ENCODE measurements around the gene MICAL2.

Gene MICAL2

GRCh38 chr11:12117200-12117599 lies 6.8 kb downstream of the MICAL2 start:
- peak in 1 of 58 donors; percentile 25 for DNase-seq

- no peak for DNase-seq
These were observed 7.2 kb downstream of the MICAL2 start for GRCh38 chr11:12117611-12118010.

GRCh38 chr11:12118949-12119348 lies 8.6 kb downstream of the MICAL2 start:
- DNase-seq: peak in 3 of 58 donors; percentile 7 to 27 (median 25)

- no peak for DNase-seq
These were observed 9.1 kb downstream of the MICAL2 start for GRCh38 chr11:12119502-12119901.

- no peak for DNase-seq
These were observed 9.9 kb downstream of the MICAL2 start for GRCh38 chr11:12120031-12121008.

GRCh38 chr11:12121011-12121410 lies 10.6 kb downstream of the MICAL2 start:
- no peak for DNase-seq

GRCh38 chr11:12121517-12121916 lies 11.1 kb downstream of the MICAL2 start:
- no peak for DNase-seq

- no peak for DNase-seq
These were observed 11.7 kb downstream of the MICAL2 start for GRCh38 chr11:12122083-12122482.

GRCh38 chr11:12123273-12123672 lies 12.9 kb downstream of the MICAL2 start:
- no peak for DNase-seq

GRCh38 chr11:12123799-12124198 lies 13.4 kb downstream of the MICAL2 start:
- DNase-seq: peak in 1 of 58 donors; percentile 15

GRCh38 chr11:12124306-12124705 lies 13.9 kb downstream of the MICAL2 start:
- no peak for DNase-seq

GRCh38 chr11:12125609-12126149 lies 15.3 kb downstream of the MICAL2 start:
- no peak for DNase-seq

GRCh38 chr11:12126344-12127019 lies 16.1 kb downstream of the MICAL2 start:
- DNase-seq: no peak

- DNase-seq: no peak
These were observed 17.0 kb downstream of the MICAL2 start for GRCh38 chr11:12127206-12127898.

GRCh38 chr11:12128301-12128751 lies 17.9 kb downstream of the MICAL2 start:
- no peak for DNase-seq

GRCh38 chr11:12129227-12129626 lies 18.8 kb downstream of the MICAL2 start:
- DNase-seq: no peak

- no peak for DNase-seq
These were observed 20.0 kb downstream of the MICAL2 start for GRCh38 chr11:12130180-12130980.

GRCh38 chr11:12131943-12132789 lies 21.8 kb downstream of the MICAL2 start:
- DNase-seq: no peak

- DNase-seq: no peak
These were observed 22.4 kb downstream of the MICAL2 start for GRCh38 chr11:12132790-12133145.
